Activated CD8-positive, alpha-beta T cell treated with anti-CD3 and anti-CD28 coated beads for 36 hours (primary cell): Measurements from ENCODE around the gene HMCN1. TPM values are rescaled to one million over a fixed set of nuclear protein-coding genes. Genes with fewer than 3 reads are reported as not detected.

Experiments
- ATAC-seq: fragments of 200-7000 bp; cut with Tn5 transposase; one replicate; pipeline ENCODE4 v1.10.0; 2021; ENCODE audit warnings: mild to moderate bottlenecking, moderate library complexity
- CTCF ChIA-PET: fragments of 350-600 bp; sonication (Branson Sonifier 250); formaldehyde crosslinking; loops from one replicate; lab custom pipeline; 2021; ENCODE audit warnings: antibody characterized with exemption; lab: Charles Lee
- POLR2A ChIA-PET: fragments of 350-600 bp; sonication (Branson Sonifier 250); formaldehyde crosslinking; loops from one replicate; lab custom pipeline; 2021; ENCODE audit warnings: antibody characterized with exemption; lab: Charles Lee
- DNase-seq: peaks from one replicate; pipeline ENCODE4 v3.0.0-alpha.2; 2020
- H3K27ac Mint-ChIP-seq: one replicate; pipeline ENCODE4 v1.8.0; 2021; ENCODE audit warnings: mild to moderate bottlenecking, mixed read lengths
- H3K27me3 Mint-ChIP-seq: one replicate; pipeline ENCODE4 v1.8.0; 2021; ENCODE audit warnings: mixed read lengths
- H3K36me3 Mint-ChIP-seq: one replicate; pipeline ENCODE4 v1.8.0; 2021; ENCODE audit warnings: low read depth, mixed read lengths
- H3K4me1 Mint-ChIP-seq: one replicate; pipeline ENCODE4 v1.8.0; 2021; ENCODE audit warnings: low read depth, mixed read lengths
- H3K4me3 Mint-ChIP-seq: one replicate; pipeline ENCODE4 v1.8.0; 2021; ENCODE audit warnings: mild to moderate bottlenecking, moderate library complexity, mixed read lengths
- H3K9me3 Mint-ChIP-seq: one replicate; pipeline ENCODE4 v1.8.0; 2021; ENCODE audit warnings: mixed read lengths
- CTCF ChIP-seq: fragments of 200-600 bp; IDR thresholded peaks from one replicate; pipeline ENCODE4 v1.8.0; 2022; ENCODE audit warnings: antibody characterized with exemption, mild to moderate bottlenecking
- intact Hi-C: fragments of 100-400 bp; cut with micrococcal nuclease; formaldehyde crosslinking; loops from one replicate; pipeline ENCODE4 v1.10.0; 2022
- total RNA-seq, 2 experiments: library from RNA; stranded (reverse); gene quantifications; one replicate each; pipeline ENCODE4 v1.2.3, GENCODE V29; 2021

HMCN1 gene
- total RNA-seq, 2 experiments from 2014 or later, result not detected

DNA sequence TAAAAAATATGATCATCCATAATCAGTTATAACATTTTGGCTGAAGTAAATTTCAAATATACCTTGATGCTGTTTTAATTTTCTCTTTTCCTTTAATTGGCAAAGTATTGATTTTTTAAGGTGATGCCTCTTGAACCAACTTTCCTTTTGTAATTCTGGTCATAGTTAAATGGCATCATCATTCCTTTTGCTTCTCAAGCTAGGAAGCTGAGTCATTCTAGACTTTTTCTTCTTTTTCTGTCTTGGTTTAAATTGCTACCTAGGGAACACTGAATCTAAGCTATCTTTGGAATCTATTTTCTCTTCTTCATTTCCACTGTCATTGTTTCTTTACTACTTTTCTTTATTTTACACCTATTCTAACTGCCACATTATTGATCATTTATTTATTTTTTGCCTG lies 162.7 kb downstream of the HMCN1 start:
- H3K27me3 Mint-ChIP-seq, result no peaks in the 10 kb centered on the region
- intact Hi-C loops, result no loop called here
- ChIA-PET POLR2A (no interaction called here), CTCF (no interaction called here)
- no peaks in the 10 kb centered on the region for H3K36me3 Mint-ChIP-seq
- no peak overlapping the region for H3K4me3 Mint-ChIP-seq
- no peak for DNase-seq
- no peak overlapping the region for H3K27ac Mint-ChIP-seq
- TF ChIP-seq CTCF, result no peak
- no peak for ATAC-seq
- H3K4me1 Mint-ChIP-seq, result no peaks in the 10 kb centered on the region
- H3K9me3 Mint-ChIP-seq, result no peaks in the 10 kb centered on the region

- Mint-ChIP-seq H3K36me3 (no peaks in the 10 kb centered on the region), H3K27ac (no peak overlapping the region), H3K4me1 (no peaks in the 10 kb centered on the region), H3K9me3 (no peaks in the 10 kb centered on the region), H3K4me3 (no peak overlapping the region), H3K27me3 (no peaks in the 10 kb centered on the region)
- ChIA-PET POLR2A (no interaction called here), CTCF (no interaction called here)
- no peak for TF ChIP-seq CTCF
- no peak for DNase-seq
- no peak for ATAC-seq
- intact Hi-C loops, result no loop called here
Measured at GRCh38 chr1:185906186-185906585, 172.0 kb downstream of the HMCN1 start.

DNA sequence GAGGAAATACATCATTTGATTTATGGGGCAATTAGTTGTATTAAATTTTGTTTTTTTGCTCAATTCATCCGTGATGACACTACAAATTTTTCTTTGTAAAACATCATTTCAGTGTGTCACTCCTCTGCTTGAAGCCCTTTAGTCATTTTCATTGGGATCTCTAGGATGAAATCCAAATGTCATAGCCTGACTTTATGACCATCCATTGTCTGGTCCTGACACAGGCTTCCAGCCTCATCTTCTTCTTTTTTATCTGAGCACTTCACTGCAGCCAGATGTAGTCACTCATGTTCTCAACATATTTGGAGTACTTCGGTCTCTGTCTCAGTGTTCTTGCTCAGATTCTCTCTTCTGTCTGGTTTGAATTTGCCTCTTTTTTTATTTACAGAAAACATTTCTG lies 173.1 kb downstream of the HMCN1 start:
- POLR2A ChIA-PET, result no interaction called here
- no peaks in the 10 kb centered on the region for H3K36me3 Mint-ChIP-seq
- no peak overlapping the region for H3K27ac Mint-ChIP-seq
- H3K4me1 Mint-ChIP-seq, result no peaks in the 10 kb centered on the region
- no peak for TF ChIP-seq CTCF
- CTCF ChIA-PET, result no interaction called here
- intact Hi-C loops, result no loop called here
- H3K4me3 Mint-ChIP-seq, result no peak overlapping the region
- DNase-seq (no peak), ATAC-seq (no peak)
- no peaks in the 10 kb centered on the region for H3K27me3 Mint-ChIP-seq
- H3K9me3 Mint-ChIP-seq, result no peaks in the 10 kb centered on the region

DNA sequence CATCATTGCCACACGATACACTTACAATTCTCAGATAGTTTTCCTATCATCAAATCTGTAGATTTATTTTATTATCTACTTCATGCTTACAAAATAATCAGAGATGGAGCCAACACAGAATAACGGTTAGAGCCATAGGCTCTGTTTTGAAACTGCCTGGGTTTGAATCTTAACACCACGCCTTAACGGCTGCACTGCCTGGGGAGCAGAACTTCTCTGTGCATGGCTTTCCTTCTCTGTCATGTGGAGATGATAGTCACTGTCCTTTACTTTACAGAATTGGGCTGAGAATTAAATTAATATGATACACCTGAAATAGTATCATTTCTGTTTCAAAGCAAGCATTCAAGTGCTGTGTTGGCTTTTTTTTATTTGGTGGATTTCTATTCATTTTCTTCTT lies 177.8 kb downstream of the HMCN1 start:
- DNase-seq (no peak), ATAC-seq (no peak)
- Mint-ChIP-seq H3K4me1 (no peaks in the 10 kb centered on the region), H3K27ac (no peak overlapping the region), H3K9me3 (no peaks in the 10 kb centered on the region), H3K4me3 (no peak overlapping the region), H3K36me3 (no peaks in the 10 kb centered on the region), H3K27me3 (peaks cover 4% of the 10 kb centered on the region)
- ChIA-PET POLR2A (no interaction called here), CTCF (no interaction called here)
- no peak for TF ChIP-seq CTCF
- intact Hi-C loops, result no loop called here

- intact Hi-C loops, result no loop called here
- ATAC-seq (no peak), DNase-seq (no peak)
- no peak overlapping the region for H3K4me3 Mint-ChIP-seq
- no peak for TF ChIP-seq CTCF
- H3K27me3 Mint-ChIP-seq, result peaks cover 4% of the 10 kb centered on the region
- H3K27ac Mint-ChIP-seq, result no peak overlapping the region
- no peaks in the 10 kb centered on the region for H3K36me3 Mint-ChIP-seq
- H3K9me3 Mint-ChIP-seq, result no peaks in the 10 kb centered on the region
- POLR2A ChIA-PET, result no interaction called here
- CTCF ChIA-PET, result no interaction called here
- no peaks in the 10 kb centered on the region for H3K4me1 Mint-ChIP-seq
Measured at GRCh38 chr1:185912504-185912903, 178.3 kb downstream of the HMCN1 start.
